Panc1 (cell line): Measurements from ENCODE around the gene WASF3. TPM values are rescaled to one million over a fixed set of nuclear protein-coding genes. Genes with fewer than 3 reads are reported as not detected.
A peak's percentile ranks its signal among the peaks of the same experiment; 100 is the strongest.

Source experiments
- ATAC-seq: fragments of 200-7000 bp; cut with Tn5 transposase; 2 replicates; pipeline ENCODE4 v1.9.1; 2020; ENCODE audit warnings: mild to moderate bottlenecking, moderate library complexity
- BruUV-seq: library from RNA; stranded (reverse); fragments of 400-500 nt; replicated peaks from 2 replicates; lab custom pipeline; 2021; lab: Mats Ljungman, UMichigan
- CTCF ChIA-PET: fragments of 300-600 bp; sonication (Branson Sonifier 250); formaldehyde crosslinking; loops from one replicate; lab custom pipeline; 2022; ENCODE audit warnings: antibody characterized with exemption; lab: Charles Lee
- POLR2A ChIA-PET: fragments of 300-600 bp; sonication (Branson Sonifier 250); formaldehyde crosslinking; loops from one replicate; lab custom pipeline; 2022; ENCODE audit warnings: antibody characterized with exemption; lab: Charles Lee
- DNase-seq: peaks from one replicate; pipeline ENCODE4 v3.0.0-alpha.2; 2010; ENCODE audit warnings: low read depth, low spot score
- H3K27ac ChIP-seq: 2 replicates; pipeline ENCODE4 v1.5.1; 2011; ENCODE audit warnings: mild to moderate bottlenecking, low read length, inconsistent platforms
- H3K27me3 ChIP-seq: fragments of 200-500 bp; sonication (Bioruptor generic); 2 replicates; pipeline ENCODE4 v1.6.0; 2014; ENCODE audit warnings: low read length, inconsistent platforms; ENCODE audit not compliant: control insufficient read depth, insufficient read depth
- H3K36me3 ChIP-seq: fragments of 200-500 bp; sonication (Bioruptor generic); 2 replicates; pipeline ENCODE4 v1.5.1; 2014; ENCODE audit warnings: inconsistent platforms, mild to moderate bottlenecking, low read length, moderate library complexity; ENCODE audit not compliant: control insufficient read depth, insufficient read depth
- H3K4me1 ChIP-seq: 2 replicates; pipeline ENCODE4 v1.5.1; 2011; ENCODE audit warnings: inconsistent platforms, mild to moderate bottlenecking, low read length, moderate library complexity; ENCODE audit not compliant: control insufficient read depth, insufficient read depth
- H3K4me3 ChIP-seq, 2 experiments: 2 replicates each; pipeline ENCODE4 v1.5.1; 2011 to 2012; ENCODE audit warnings: low read depth in 2 of 2, low read length in 2 of 2, mild to moderate bottlenecking in 2 of 2, inconsistent platforms in 1 of 2, moderate library complexity in 1 of 2
- H3K9me3 ChIP-seq: fragments of 200-500 bp; sonication (Bioruptor generic); 2 replicates; pipeline ENCODE4 v1.5.1; 2014; ENCODE audit warnings: low read depth, mild to moderate bottlenecking, inconsistent platforms, low read length, moderate library complexity; ENCODE audit not compliant: control insufficient read depth, insufficient read depth
- CTCF ChIP-seq: fragments of 450-650 bp; IDR thresholded peaks from 2 replicates; pipeline ENCODE4 v1.5.1; 2017; ENCODE audit warnings: mild to moderate bottlenecking
- POLR2AphosphoS5 ChIP-seq: IDR thresholded peaks from 2 replicates; pipeline ENCODE4 v1.6.1; 2012; ENCODE audit warnings: mild to moderate bottlenecking, low read depth, low read length, moderate library complexity
- REST ChIP-seq, 2 experiments: IDR thresholded peaks; 2 replicates each; pipeline ENCODE4 v1.6.1; 2011 to 2012; ENCODE audit warnings: low read depth in 2 of 2, control low read depth in 1 of 2, low read length in 1 of 2, mild to moderate bottlenecking in 1 of 2, moderate library complexity in 1 of 2; ENCODE audit not compliant: insufficient read depth in 1 of 2
- SIN3A ChIP-seq: IDR thresholded peaks from 2 replicates; pipeline ENCODE4 v1.6.1; 2012; ENCODE audit warnings: low read depth, mild to moderate bottlenecking, low read length, moderate library complexity, borderline replicate concordance; ENCODE audit not compliant: insufficient read depth
- TCF7L2 ChIP-seq: IDR thresholded peaks from 2 replicates; pipeline ENCODE4 v1.6.1; 2011; ENCODE audit warnings: mild to moderate bottlenecking, low read depth, low read length, inconsistent platforms
- in situ Hi-C: cut with HindIII; loops from 2 replicates; pipeline ENCODE4 v1.10.0; 2016; ENCODE audit warnings: low sequenced_read_pairs, low pct_unique_long_range_greater_than_20kb
- intact Hi-C: fragments of 100-400 bp; cut with micrococcal nuclease; formaldehyde crosslinking; loops from one replicate; pipeline ENCODE4 v1.10.0; 2022; ENCODE audit not compliant: unreplicated experiment
- total RNA-seq: library from RNA; stranded (reverse); gene quantifications from one replicate; pipeline ENCODE4 v1.2.1, GENCODE V29; 2021; ENCODE audit not compliant: unreplicated experiment

The WASF3 gene
- total RNA-seq, 1 experiment from 2014 or later: 20.2 TPM

GRCh38 chr13:26695891-26696311, 138.4 kb downstream of the WASF3 start:
- Histone ChIP-seq H3K36me3 (no peaks in the 10 kb centered on the region), H3K9me3 (no peaks in the 10 kb centered on the region), H3K4me1 (peaks cover 3% of the 10 kb centered on the region; the same call in 1 of the 2 replicates), H3K4me3 (no peak overlapping the region), H3K27ac (no peak overlapping the region), H3K27me3 (no peaks in the 10 kb centered on the region)
- no TSS peak for BruUV-seq
- TF ChIP-seq TCF7L2 (no peak), CTCF (no peak)
- ChIA-PET CTCF (no interaction called here), POLR2A (no interaction called here)
- ATAC-seq: no peak
- in situ Hi-C loops: no loop called here
- intact Hi-C loops: loop anchor here (5.0 kb wide), 3 partner anchors 199 to 514 kb away; no protein-coding TSS in a partner anchor
- DNase-seq: no peak

GRCh38 chr13:26697069-26697955, 139.8 kb downstream of the WASF3 start:
- Histone ChIP-seq H3K9me3 (no peaks in the 10 kb centered on the region), H3K4me3 (no peak overlapping the region), H3K4me1 (peaks cover 3% of the 10 kb centered on the region; the same call in 1 of the 2 replicates), H3K27me3 (no peaks in the 10 kb centered on the region), H3K27ac (no peak overlapping the region), H3K36me3 (no peaks in the 10 kb centered on the region)
- TF ChIP-seq CTCF: no peak
- intact Hi-C loops: loop anchor here (5.0 kb wide), 3 partner anchors 200 to 515 kb away; no protein-coding TSS in a partner anchor
- BruUV-seq: no TSS peak
- ChIA-PET CTCF (interaction anchor here (0.6 kb wide), 1 partner anchor 909 kb away, joined by 5 read pairs; no protein-coding TSS in a partner anchor), POLR2A (no interaction called here)
- DNase-seq: no peak
- no peak for ATAC-seq
- in situ Hi-C loops: no loop called here

GRCh38 chr13:26698392-26699196, 141.1 kb downstream of the WASF3 start:
- H3K27me3 ChIP-seq: no peaks in the 10 kb centered on the region
- H3K9me3 ChIP-seq: no peaks in the 10 kb centered on the region
- ChIA-PET POLR2A (interaction anchor here (0.6 kb wide), 1 partner anchor 71 kb away, joined by 3 read pairs; no protein-coding TSS in a partner anchor), CTCF (interaction anchor here (0.5 to 1.8 kb wide), 10 partner anchors 31 to 1119 kb away, joined by 3 to 23 read pairs (median 4); no protein-coding TSS in a partner anchor)
- intact Hi-C loops (loop anchor here (5.0 kb wide), 3 partner anchors 201 to 516 kb away; no protein-coding TSS in a partner anchor), in situ Hi-C loops (no loop called here)
- ATAC-seq: peak; percentile 91
- H3K4me3 ChIP-seq: peak overlapping the region; percentile 21 to 43
- TF ChIP-seq POLR2AphosphoS5: no peak
- TF ChIP-seq REST (IDR thresholded peaks at IDR 0.05; ENCODE audit: insufficient read depth in 1 of 2, low read depth in 2 of 2, low read length in 1 of 2): no peak
- TF ChIP-seq CTCF: peak; percentile 90
- no peak for TF ChIP-seq TCF7L2
- no peak for TF ChIP-seq SIN3A
- H3K36me3 ChIP-seq: no peaks in the 10 kb centered on the region
- no TSS peak for BruUV-seq
- no peak overlapping the region for H3K27ac ChIP-seq
- DNase-seq: peak; percentile 57
- H3K4me1 ChIP-seq: peaks cover 3% of the 10 kb centered on the region; the same call in 1 of the 2 replicates
